DND-41 (cell line): ENCODE data around the gene CEP295NL.
A peak's percentile ranks its signal among the peaks of the same experiment; 100 is the strongest.

Experiments
- EZH2 ChIP-seq: IDR thresholded peaks from 3 replicates; pipeline ENCODE4 v1.6.1; 2012; ENCODE audit warnings: borderline replicate concordance, low read depth, mild to moderate bottlenecking, moderate library complexity, low read length, inconsistent platforms; ENCODE audit not compliant: severe bottlenecking
- TF ChIP-seq, protein P1 (sequence below): IDR thresholded peaks from 2 replicates; pipeline ENCODE4 v1.5.1; 2012; ENCODE audit warnings: borderline replicate concordance, low read length, moderate library complexity, mild to moderate bottlenecking; ENCODE audit not compliant: poor library complexity, severe bottlenecking; ENCODE audit errors: extremely low read depth

DNA sequence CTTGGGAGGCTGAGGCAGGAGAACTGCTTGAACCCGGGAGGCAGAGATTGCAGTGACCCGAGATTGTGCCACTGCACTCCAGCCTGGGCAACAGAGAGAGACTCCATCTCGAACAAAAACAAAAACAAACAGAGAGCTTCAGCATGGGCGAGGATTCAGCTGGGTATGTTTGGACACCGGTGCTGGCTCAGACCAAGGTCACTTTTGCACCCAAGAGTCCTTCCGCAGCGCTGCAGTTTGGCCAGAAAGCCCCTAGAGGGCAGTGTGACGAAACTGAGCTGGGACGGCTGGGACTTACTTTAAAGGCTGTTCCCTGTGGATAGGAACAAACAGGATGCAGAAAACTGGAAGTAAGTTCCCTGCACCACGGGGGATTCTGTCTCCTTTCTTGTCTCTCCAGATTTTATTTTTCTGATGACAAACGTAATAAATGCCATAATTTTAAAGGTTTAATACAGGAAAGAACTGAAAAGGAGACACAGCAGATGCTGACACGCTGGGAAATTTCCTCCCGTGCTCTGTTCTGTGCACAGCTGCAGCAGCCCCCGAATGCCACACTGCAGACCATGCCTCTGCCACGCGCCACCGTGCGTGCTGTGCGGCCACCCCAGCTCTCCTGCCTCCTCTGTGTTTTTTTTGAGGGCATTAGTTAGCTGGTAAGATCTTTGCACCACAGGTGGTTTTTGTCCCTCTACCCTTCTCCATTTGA is 37.2 kb downstream of the CEP295NL start:
- TF ChIP-seq, protein P1, sequence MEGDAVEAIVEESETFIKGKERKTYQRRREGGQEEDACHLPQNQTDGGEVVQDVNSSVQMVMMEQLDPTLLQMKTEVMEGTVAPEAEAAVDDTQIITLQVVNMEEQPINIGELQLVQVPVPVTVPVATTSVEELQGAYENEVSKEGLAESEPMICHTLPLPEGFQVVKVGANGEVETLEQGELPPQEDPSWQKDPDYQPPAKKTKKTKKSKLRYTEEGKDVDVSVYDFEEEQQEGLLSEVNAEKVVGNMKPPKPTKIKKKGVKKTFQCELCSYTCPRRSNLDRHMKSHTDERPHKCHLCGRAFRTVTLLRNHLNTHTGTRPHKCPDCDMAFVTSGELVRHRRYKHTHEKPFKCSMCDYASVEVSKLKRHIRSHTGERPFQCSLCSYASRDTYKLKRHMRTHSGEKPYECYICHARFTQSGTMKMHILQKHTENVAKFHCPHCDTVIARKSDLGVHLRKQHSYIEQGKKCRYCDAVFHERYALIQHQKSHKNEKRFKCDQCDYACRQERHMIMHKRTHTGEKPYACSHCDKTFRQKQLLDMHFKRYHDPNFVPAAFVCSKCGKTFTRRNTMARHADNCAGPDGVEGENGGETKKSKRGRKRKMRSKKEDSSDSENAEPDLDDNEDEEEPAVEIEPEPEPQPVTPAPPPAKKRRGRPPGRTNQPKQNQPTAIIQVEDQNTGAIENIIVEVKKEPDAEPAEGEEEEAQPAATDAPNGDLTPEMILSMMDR = peak; percentile 92
- TF ChIP-seq EZH2 = no peak
